HepG2 (cell line): ENCODE data around the gene SYT8. TPM values are rescaled to one million over a fixed set of nuclear protein-coding genes. Genes with fewer than 3 reads are reported as not detected.

Experiments
- ATAC-seq: fragments of 200-7000 bp; cut with Tn5 transposase; 3 replicates; pipeline ENCODE4 v1.9.1; 2020; ENCODE audit warnings: mild to moderate bottlenecking, moderate library complexity
- BruUV-seq: library from RNA; stranded (reverse); fragments of 400-500 nt; replicated peaks from 2 replicates; lab custom pipeline; 2021; lab: Mats Ljungman, UMichigan
- CTCF ChIA-PET: fragments of 300-600 bp; formaldehyde crosslinking; extraction: SDS; loops from one replicate; lab custom pipeline; 2021; ENCODE audit warnings: low total read pairs, inconsistent platforms, low intra/inter-chr PET ratio; lab: Yijun Ruan, JAX
- POLR2A ChIA-PET: fragments of 350-600 bp; sonication (Branson Sonifier 250); formaldehyde crosslinking; loops from one replicate; lab custom pipeline; 2020; ENCODE audit warnings: antibody characterized with exemption, inconsistent platforms; lab: Yijun Ruan, JAX
- DNase-seq: peaks from one replicate; pipeline ENCODE4 v3.0.0-alpha.2; 2015; ENCODE audit warnings: low spot score
- FAIRE-seq: peaks from 3 replicates; lab custom pipeline; 2011; peaks lifted over from hg19 to GRCh38; lab: Jason Lieb, UNC
- H2AFZ ChIP-seq: one replicate; pipeline ENCODE4 v1.6.1; 2011; ENCODE audit warnings: low read length, inconsistent platforms
- H3K27ac ChIP-seq: fragments of 300-600 bp; 3 replicates; pipeline ENCODE4 v1.8.0; 2011; ENCODE audit warnings: mixed run types, mild to moderate bottlenecking, mixed read lengths, low read length, inconsistent platforms; ENCODE audit not compliant: insufficient read depth; ENCODE audit errors: extremely low read length
- H3K27me3 ChIP-seq, 2 experiments: fragments of 200-600 bp in 1 of 2; 2 replicates in 1 of 2; 3 replicates in 1 of 2; pipeline versions ENCODE4 v1.6.0 to v1.8.0; 2011; ENCODE audit warnings: low read length in 2 of 2, mild to moderate bottlenecking in 2 of 2, moderate library complexity in 2 of 2, inconsistent platforms in 1 of 2; ENCODE audit not compliant: insufficient read depth in 2 of 2, control insufficient read depth in 1 of 2
- H3K36me3 ChIP-seq, 2 experiments: fragments of 200-600 bp in 1 of 2; replicated peaks in 1 of 2; 2 replicates in 1 of 2; 3 replicates in 1 of 2; pipeline versions ENCODE4 v1.5.1 to v1.8.0; 2011; ENCODE audit warnings: low read length in 2 of 2, inconsistent platforms in 1 of 2; ENCODE audit not compliant: insufficient read depth in 2 of 2, control insufficient read depth in 1 of 2
- H3K4me1 ChIP-seq: 2 replicates; pipeline ENCODE4 v1.5.1; 2012; ENCODE audit warnings: low read length, inconsistent platforms; ENCODE audit not compliant: insufficient read depth
- H3K4me2 ChIP-seq: 2 replicates; pipeline ENCODE4 v1.6.0; 2011; ENCODE audit warnings: low read depth, low read length, inconsistent platforms
- H3K4me3 ChIP-seq, 3 experiments: fragments of 200-600 bp in 1 of 3; sonication (generic), shearing (Covaris generic) in 1 of 3; replicated peaks in 1 of 3; 2 replicates each; pipeline ENCODE4 v1.5.1; 2011 to 2016; ENCODE audit warnings: low read length in 3 of 3, inconsistent platforms in 2 of 3, low read depth in 2 of 3, mild to moderate bottlenecking in 2 of 3, control low read depth in 1 of 3, mixed read lengths in 1 of 3; ENCODE audit not compliant: insufficient read depth in 1 of 3
- H3K79me2 ChIP-seq: one replicate; pipeline ENCODE4 v1.6.1; 2011; ENCODE audit warnings: low read length, inconsistent platforms; ENCODE audit not compliant: insufficient read depth
- H3K9ac ChIP-seq: 2 replicates; pipeline ENCODE4 v1.6.0; 2011; ENCODE audit warnings: mild to moderate bottlenecking, low read depth, low read length, inconsistent platforms; ENCODE audit not compliant: insufficient read depth
- H3K9me3 ChIP-seq: 2 replicates; pipeline ENCODE4 v1.5.1; 2012; ENCODE audit warnings: mild to moderate bottlenecking, low read length
- H4K20me1 ChIP-seq: 2 replicates; pipeline ENCODE4 v1.6.0; 2011; ENCODE audit warnings: inconsistent platforms, mild to moderate bottlenecking, low read length, moderate library complexity; ENCODE audit not compliant: insufficient read depth
- FOXP4 ChIP-seq: sonication (generic); formaldehyde crosslinking; IDR thresholded peaks from 2 replicates; pipeline ENCODE4 v1.4.0; 2020; ENCODE audit warnings: missing genetic modification reagents
- MAF1 ChIP-seq: sonication (generic); formaldehyde crosslinking; IDR thresholded peaks from 2 replicates; pipeline ENCODE4 v1.5.0; 2020; ENCODE audit warnings: missing genetic modification reagents, borderline replicate concordance
- MED13 ChIP-seq: sonication (generic); formaldehyde crosslinking; IDR thresholded peaks from 2 replicates; pipeline ENCODE4 v1.5.0; 2020; ENCODE audit warnings: missing genetic modification reagents
- PBX3 ChIP-seq: sonication (generic); formaldehyde crosslinking; IDR thresholded peaks from 2 replicates; pipeline ENCODE4 v1.8.1; 2023; ENCODE audit warnings: missing genetic modification reagents, inconsistent platforms, borderline replicate concordance
- SAP130 ChIP-seq: IDR thresholded peaks from 2 replicates; pipeline ENCODE4 v1.6.1; 2016; ENCODE audit warnings: low read depth
- SRSF1 ChIP-seq: fragments of 200-400 bp; formaldehyde crosslinking; optimal IDR thresholded peaks from 2 replicates; pipeline ENCODE3; 2017; ENCODE audit warnings: mild to moderate bottlenecking, low read depth, low read length, moderate library complexity
- TGIF2 ChIP-seq: IDR thresholded peaks from 2 replicates; pipeline ENCODE4 v1.6.1; 2016; ENCODE audit warnings: control low read depth, missing compliant biosample characterization
- ZBTB4 ChIP-seq: sonication (generic); formaldehyde crosslinking; IDR thresholded peaks from 2 replicates; pipeline ENCODE4 v1.4.0; 2020; ENCODE audit warnings: missing genetic modification reagents, mild to moderate bottlenecking, borderline replicate concordance
- ZBTB7A ChIP-seq: sonication (generic); formaldehyde crosslinking; IDR thresholded peaks from 2 replicates; pipeline ENCODE4 v1.8.0; 2022; ENCODE audit warnings: mild to moderate bottlenecking, missing genetic modification reagents
- ZNF235 ChIP-seq: sonication (generic); formaldehyde crosslinking; IDR thresholded peaks from 2 replicates; pipeline ENCODE4 v1.8.1; 2023; ENCODE audit warnings: mild to moderate bottlenecking, missing genetic modification reagents, borderline replicate concordance
- ZNF33B ChIP-seq: sonication (generic); formaldehyde crosslinking; IDR thresholded peaks from 2 replicates; pipeline ENCODE4 v1.5.1; 2020; ENCODE audit warnings: mild to moderate bottlenecking, missing genetic modification reagents
- ZNF615 ChIP-seq: sonication (generic); formaldehyde crosslinking; IDR thresholded peaks from 2 replicates; pipeline ENCODE4 v1.5.0; 2020; ENCODE audit warnings: mild to moderate bottlenecking, missing genetic modification reagents, borderline replicate concordance
- ZNF704 ChIP-seq: sonication (generic); formaldehyde crosslinking; IDR thresholded peaks from 2 replicates; pipeline ENCODE4 v1.8.1; 2023; ENCODE audit warnings: mild to moderate bottlenecking, inconsistent platforms, moderate library complexity, missing genetic modification reagents, borderline replicate concordance
- WGBS: methylation state at CpG from one replicate; pipeline ENCODE4 v1.1.6; 2017; ENCODE audit warnings: low lambda C conversion rate; 5-methylcytosine and 5-hydroxymethylcytosine counted together
- in situ Hi-C: cut with HindIII; loops from 2 replicates; pipeline ENCODE4 v1.10.0; 2017; ENCODE audit warnings: low pct_unique_long_range_greater_than_20kb; ENCODE audit not compliant: extremely low pct_ligation_motif_present
- intact Hi-C: fragments of 100-400 bp; cut with micrococcal nuclease; formaldehyde crosslinking; loops from one replicate; pipeline ENCODE4 v1.10.0; 2022; ENCODE audit not compliant: unreplicated experiment
- polyA plus RNA-seq, 8 experiments: library from polyadenylated mRNA; depleted of rRNA in 3 of 8; stranded (reverse) in 7 of 8; unstranded in 1 of 8; fragments of >200 nt; fragmentation: Illumina TruSeq in 4 of 8; extraction: Trizol in 4 of 8; gene quantifications; 2 replicates each; pipeline versions ENCODE4 v1.2.1 to v1.2.3, GENCODE V29; 2011 to 2016; ENCODE audit warnings: low read depth in 4 of 8, missing spikeins in 1 of 8, mixed read lengths in 1 of 8; ENCODE audit not compliant: insufficient read depth in 1 of 8
- total RNA-seq, 5 experiments: library from RNA; depleted of rRNA; stranded (reverse); fragments of >200 nt; fragmentation: Illumina TruSeq; extraction: Trizol; gene quantifications; 2 replicates each; pipeline ENCODE4 v1.2.3, GENCODE V29; 2016; ENCODE audit warnings: low read depth in 1 of 5

Gene SYT8
- total and polyA plus RNA-seq, 2 of the 13 experiments (the other 11 are each of a cell fraction or from before 2014, with no cell fraction given), result 0.60 to 2.3 TPM

GRCh38 chr11:1827931-1828330 lies 6.9 kb upstream of the SYT8 start (continued):
- TF ChIP-seq FOXP4 (CRISPR knock-in tag), result no peak
- TF ChIP-seq SRSF1, result no peak
- no peak for TF ChIP-seq TGIF2 (CRISPR knock-in tag)
- TF ChIP-seq ZBTB4, result no peak
- TF ChIP-seq SAP130 (CRISPR knock-in tag), result no peak

- intact Hi-C loops, result no loop called here
- Histone ChIP-seq H3K27ac (no peak overlapping the region), H3K79me2 (no peaks in the 10 kb centered on the region), H4K20me1 (no peaks in the 10 kb centered on the region), H2AFZ (no peak overlapping the region), H3K36me3 (no peaks in the 10 kb centered on the region), H3K27me3 (peaks cover 0 to 2% of the 10 kb centered on the region in 2 experiments; a peak in 1 of 5 replicates), H3K4me1 (peaks cover 91% of the 10 kb centered on the region), H3K4me2 (no peak overlapping the region), H3K9ac (no peak overlapping the region), H3K4me3 (no peak overlapping the region), H3K9me3 (no peaks in the 10 kb centered on the region)
- WGBS, result 88% methylated on average over 11 of the region's 12 CpGs
- DNase-seq (no peak), FAIRE-seq (no peak), ATAC-seq (no peak)
- in situ Hi-C loops, result no loop called here
- BruUV-seq, result no TSS peak
- ChIA-PET CTCF (no interaction called here), POLR2A (no interaction called here)
- TF ChIP-seq PBX3 (CRISPR knock-in tag), result no peak
- no peak for TF ChIP-seq ZNF235
- no peak for TF ChIP-seq ZNF615 (CRISPR knock-in tag)
- no peak for TF ChIP-seq MAF1
- no peak for TF ChIP-seq ZNF704 (CRISPR knock-in tag)
- TF ChIP-seq ZNF33B (CRISPR knock-in tag), result no peak
- no peak for TF ChIP-seq MED13 (CRISPR knock-in tag)
- no peak for TF ChIP-seq ZBTB7A (CRISPR knock-in tag)
These were observed 6.2 kb upstream of the SYT8 start for GRCh38 chr11:1828542-1828941.
